Fibroblast of skin of back (primary cell): ENCODE results near the gene RBM24.
"Not testable (repeated sequence)": the region's sequence is repeated elsewhere in the genome, so short reads cannot be mapped to it uniquely, and the experiment has no call there.

Experiments used
- DNase-seq: peaks from one replicate; pipeline ENCODE4 v3.0.0-alpha.2; 2013

Gene RBM24

DNA sequence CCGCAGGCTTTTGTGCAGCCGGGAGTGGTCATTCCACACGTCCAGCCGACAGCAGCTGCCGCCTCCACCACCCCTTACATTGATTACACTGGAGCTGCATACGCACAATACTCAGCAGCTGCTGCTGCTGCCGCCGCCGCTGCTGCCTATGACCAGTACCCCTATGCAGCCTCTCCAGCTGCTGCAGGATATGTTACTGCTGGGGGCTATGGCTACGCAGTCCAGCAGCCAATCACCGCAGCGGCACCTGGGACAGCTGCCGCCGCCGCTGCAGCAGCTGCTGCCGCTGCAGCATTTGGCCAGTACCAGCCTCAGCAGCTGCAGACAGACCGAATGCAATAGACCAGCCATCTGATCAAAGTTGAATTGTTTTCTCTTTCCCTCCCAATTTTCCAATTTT lies 10.6 kb downstream of the RBM24 start:
- no peak for DNase-seq

DNA sequence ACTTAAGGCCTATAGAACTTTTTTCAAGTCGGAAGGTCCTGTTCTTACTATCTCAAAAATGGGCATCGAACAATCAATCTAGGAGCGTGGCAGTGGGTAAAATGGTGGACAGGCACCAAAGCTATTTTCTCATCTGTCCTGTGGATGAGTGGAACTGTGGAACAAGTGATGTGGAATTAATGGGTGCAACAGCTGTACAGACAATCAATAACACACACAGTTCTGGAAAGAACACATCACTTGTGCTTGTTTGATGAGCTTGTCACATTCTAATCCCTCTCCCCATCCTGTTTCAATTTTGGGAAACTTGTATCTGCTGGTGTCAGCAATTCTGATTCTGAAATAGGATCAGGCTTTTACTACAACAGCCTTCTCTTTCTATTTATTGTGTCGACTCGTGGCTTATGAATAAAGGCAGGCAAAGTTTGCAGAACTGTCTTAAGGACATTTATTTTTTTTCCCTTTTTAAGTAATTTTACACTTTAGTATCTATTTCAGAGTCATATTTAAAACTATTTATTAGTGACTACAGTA lies 11.5 kb downstream of the RBM24 start:
- DNase-seq: no peak

DNA sequence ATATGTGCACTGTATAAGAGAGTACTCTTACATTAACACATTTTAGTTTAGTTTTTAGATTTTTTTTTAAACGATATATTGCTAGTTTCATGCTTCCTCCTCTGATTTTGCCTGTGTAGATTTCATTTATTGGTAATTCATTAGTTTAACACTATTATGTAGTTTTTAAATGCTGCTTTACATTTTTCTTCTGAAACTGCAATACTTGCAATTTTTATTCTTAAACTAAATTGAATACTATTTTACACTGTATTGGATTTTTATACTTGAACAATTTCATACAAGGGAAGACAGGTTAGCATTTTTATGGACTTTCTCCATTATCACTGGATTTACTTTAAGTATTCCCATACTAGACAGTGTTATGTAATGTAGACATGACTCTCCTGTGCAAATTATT lies 12.2 kb downstream of the RBM24 start:
- no peak for DNase-seq

DNA sequence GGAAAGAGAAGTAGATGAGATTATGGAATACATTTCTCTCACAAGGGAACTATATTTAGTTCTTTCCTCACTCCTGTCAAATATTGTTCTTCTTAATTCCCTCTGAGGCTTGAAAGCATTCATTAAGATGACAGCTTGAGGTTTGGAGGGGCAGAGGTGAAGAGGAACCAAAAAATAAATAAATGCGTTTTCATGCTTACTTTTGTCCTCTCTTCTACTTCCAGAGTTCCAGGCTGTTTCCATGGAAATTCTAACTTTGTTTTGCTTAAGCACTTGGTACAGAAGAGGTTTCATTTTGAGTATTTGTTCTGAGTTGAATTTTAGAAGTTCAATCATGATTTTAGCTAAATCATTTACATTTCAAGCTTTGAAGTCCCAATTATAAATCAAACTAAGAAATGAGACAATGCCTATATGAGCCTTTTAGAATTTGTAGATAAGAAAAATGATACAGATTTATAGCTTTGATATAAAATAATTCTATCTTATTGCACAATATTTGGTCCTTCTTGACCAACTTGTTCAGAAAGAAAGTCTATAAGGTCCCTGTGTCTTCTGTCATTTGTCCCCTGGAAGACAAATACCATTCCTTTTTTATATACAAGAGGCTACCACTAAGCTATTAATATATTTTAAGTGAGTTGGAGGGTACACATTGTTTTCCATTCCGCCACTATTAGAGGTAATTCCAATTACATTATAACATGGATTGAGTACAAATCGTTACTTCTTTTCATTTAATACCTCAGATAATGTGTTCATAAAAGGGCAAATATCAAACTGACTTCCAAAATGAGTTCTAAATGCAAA lies 16.3 kb downstream of the RBM24 start:
- no peak for DNase-seq

DNA sequence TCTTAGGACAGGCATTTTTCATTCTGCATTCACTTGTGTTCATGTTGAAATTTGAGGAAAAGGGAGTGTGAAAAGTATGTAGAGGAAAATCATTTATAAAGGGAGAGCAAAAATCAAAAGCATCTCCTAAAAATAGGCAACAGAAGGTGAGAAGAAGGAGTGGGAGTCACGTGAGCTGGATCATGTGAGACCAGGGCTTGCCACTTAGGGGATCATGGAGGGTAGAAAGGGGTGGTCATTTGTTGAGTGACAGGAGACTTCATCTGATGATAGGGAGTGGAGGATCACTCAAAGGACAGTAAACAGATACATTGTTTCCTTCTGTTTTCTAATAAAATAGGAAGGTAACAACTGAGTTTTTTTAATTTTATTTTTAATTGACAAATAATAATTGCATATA lies 17.1 kb downstream of the RBM24 start:
- DNase-seq: no peak

DNA sequence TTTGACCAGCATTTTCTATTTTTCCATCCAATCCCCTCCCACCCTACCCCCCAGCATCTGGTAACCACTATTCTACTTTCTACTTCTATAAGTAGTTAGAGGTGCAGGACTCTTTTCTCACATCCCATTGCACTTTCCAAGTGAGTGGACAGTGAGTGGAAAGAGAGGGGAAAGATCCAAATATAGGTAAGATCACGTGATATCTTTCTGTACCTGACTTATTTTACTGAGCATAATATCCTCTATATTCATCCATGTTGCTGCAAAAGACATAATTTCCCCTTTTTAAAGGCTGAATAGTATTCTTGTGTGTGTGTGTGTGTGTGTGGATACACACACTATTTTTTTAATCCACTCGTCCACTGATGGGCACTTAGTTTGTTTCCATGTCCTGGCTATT lies 18.1 kb downstream of the RBM24 start:
- no peak for DNase-seq

DNA sequence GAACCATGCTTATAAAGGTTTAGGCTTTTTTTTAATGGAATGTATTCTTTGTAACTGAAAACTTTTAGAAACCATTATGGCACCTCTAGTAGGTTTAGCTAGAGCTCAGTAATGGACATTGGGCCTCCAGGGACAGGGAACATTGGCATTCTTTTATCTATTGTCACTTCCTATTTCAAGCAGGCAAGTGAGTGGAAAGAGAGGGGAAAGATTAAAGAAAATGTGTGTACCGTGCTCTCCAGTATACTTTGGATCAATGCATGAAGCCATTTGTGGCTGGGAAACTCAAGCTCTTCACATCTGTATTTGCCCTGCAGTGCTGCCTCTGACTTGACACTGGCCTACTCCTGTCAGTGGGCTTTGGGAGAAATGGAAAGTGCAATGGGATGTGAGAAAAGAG lies 18.6 kb downstream of the RBM24 start:
- peak; percentile 49 for DNase-seq

DNA sequence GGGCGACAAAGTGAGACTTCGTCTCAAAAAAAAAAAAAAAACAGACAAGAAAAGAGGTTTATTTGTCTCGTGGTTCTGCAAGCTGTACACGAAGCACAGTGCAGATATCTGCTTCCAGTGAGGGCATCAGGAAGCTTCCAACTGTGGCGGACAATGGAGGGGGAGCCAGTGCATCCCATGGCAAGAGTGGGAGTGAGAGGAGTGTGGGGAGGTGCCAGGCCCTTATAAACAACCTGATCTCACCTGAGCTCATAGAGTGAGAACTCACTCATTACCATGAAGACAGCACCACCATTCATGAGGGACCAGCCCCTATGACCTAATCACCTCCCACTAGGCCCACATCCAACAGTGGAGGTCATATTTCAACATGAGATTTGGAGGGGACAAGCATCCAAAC lies 19.5 kb downstream of the RBM24 start:
- no peak for DNase-seq

DNA sequence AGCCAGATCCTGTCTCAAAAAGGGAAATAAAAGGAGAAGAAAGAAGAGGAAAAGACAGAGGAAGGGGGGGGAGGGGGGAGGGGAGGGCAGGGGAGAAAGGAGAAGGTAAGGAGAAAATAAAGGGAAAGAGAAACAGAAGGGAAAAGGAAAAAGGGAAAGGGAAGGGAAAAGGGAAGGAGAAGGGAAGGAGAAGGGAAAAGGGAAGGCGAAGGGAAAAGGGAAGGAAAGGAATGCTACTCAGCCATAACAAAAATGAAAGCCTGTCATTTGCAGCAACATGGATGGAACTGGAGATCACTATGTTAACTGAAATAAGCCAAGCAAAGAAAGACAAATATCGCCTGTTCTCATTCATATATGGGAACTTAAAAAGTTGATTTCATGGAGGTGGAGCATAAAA lies 22.3 kb downstream of the RBM24 start:
- no peak for DNase-seq

DNA sequence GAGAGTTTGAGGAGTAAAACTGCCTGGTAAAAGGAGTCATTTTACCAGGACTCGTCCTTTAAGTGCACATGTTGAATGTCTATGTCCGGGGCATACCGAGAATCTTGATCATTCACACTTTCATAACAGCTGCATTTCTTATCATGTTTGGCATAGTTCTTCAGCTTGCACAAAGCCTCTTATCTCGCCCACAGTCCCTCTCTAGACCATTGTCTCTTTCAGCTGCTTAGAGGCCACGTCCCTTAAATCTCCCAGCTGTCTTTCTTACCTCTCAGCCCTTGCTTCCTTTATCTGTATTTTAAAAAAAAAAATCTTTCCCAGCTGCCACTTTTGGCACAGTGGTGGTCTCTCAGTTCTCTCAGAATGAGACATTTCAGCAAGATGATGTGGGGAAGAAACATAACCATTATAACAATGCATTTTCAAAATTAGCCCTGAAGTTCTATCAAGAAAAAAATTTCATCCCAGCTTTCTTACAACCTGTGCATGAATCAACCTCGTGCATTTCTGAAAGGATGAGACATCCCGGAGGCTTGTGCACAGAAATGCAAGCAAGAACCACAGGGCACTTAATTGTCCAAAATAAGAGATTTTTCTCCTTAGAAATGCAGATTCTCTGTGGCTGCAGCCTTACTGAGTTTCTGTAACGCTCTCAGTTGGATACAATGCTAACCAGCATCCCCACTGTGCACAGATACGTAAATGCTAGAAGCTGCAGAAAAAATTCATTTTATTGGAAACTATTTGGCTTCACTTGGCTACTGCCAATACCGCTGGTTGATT lies 24.2 kb downstream of the RBM24 start:
- DNase-seq: peak; percentile 47

DNA sequence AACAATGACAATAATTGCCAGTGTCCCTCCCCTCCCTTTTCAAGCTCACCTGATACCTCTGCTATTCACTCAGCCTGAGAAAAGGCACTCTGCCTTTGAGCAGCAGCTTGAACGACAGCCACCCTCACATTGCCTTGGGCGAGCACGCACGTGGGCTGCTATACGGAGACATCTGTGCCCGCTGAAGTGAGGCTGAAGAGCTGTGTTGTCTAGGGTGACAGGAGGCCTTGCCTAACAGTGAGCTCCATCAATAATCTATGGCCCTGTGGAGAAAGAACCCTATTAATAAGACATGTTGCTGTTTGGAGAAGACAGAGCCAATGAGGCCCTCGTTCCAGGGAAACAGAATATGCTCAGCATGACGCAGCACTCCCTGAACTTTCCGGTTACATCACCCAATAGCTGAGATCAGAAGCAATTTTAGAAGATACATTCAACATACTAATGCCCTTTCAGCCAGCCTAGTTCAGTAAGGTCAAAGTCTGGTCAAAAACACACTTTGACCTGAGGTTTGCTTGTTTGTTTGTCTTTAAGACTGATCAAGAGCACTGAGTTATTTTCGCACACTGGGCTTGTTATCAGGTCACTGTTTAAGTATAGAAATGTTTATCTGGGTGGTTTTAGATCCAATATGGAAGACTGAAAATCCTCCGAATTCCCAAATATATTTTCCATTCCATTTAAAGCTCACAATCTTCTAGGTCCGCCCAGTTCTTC lies 30.6 kb downstream of the RBM24 start:
- DNase-seq: peak; percentile 64

DNA sequence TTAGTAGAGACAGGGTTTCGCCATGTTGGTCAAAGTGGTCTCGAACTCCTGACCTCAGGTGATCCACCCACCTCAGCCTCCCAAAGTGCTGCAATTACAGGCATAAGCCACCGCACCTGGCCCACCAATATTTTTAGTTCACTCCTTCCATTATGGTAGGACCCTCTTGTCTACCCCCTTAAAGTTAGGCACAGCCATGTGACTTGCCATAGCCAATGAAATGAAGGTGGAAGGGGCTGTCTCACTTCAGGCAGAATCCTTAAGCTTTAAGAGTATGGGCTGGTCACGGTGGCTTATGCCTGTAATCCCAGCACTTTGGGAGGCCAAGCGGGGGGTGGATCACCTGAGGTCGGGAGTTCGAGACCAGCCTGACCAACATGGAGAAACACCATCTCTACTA lies 32.1 kb downstream of the RBM24 start:
- DNase-seq: not testable (repeated sequence)

DNA sequence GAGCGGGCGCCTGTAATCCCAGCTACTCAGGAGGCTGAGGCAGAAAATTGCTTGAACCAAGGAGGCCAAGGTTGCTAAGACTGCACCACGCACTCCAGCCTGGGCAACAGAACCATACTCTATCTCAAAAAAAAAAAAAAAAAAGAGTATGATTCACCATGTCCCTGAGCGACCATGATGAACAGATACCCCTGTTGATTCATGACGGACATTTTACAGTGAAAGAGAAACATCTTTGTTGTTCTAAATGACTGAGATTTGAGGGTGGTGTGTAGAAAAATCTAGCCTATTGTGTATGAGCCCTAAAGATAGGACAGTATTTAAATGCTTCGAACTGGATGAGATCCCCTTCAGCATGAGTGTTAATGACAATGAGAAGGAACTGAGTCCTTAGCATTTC lies 32.8 kb downstream of the RBM24 start:
- DNase-seq: no peak

DNA sequence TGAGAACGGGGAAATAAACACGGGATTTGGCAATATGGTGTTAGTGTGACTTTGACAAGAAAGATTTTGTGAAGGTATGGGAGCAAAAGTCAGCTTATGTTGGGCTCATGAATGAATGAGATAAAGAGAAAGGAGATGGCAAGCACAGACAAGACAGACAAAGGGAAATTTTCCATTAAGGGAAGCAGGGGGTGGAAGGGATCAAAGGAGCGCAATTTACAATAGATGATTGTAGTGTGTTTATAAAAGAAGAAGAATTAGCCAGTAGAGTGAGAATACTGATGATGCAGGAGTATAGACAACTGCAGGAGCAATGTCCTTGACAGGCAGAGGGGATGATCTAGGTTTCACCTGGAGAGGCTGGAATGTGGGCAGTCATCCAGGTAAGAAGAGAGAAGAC lies 34.1 kb downstream of the RBM24 start:
- DNase-seq: no peak

DNA sequence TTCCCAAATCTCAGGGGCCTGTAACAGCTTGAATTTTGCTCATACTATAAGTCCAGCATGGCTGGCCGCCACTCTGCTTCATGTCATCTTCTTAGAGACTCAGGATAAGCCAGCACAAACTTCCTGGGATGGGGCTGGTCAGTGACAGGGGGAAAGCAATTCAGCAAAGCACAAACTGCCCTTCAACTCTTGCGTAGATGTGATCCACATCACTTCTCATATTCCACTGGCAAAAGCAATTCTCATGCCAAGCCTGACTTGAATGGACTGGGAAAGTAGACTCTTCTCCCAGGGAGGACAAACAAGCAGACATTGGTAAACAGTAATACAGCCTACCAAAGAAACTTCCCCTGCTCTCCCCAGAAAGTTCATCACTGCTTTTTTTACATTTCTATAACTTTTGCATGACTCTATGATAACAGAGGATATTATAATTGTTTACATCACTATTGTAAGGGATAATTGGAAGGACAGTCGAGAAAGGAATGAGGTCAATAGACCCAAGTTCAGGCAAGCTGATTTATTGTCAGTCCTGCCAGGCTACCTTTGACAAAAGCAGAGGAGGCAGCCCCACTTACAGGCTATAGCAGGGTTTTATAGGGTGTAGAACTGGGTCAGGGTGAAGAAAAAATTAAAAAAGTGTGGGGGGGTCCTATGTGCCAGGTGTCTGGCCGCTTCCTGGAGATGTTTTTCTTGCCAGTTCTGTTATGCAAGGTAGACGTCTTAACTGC lies 37.4 kb downstream of the RBM24 start:
- DNase-seq: no peak

DNA sequence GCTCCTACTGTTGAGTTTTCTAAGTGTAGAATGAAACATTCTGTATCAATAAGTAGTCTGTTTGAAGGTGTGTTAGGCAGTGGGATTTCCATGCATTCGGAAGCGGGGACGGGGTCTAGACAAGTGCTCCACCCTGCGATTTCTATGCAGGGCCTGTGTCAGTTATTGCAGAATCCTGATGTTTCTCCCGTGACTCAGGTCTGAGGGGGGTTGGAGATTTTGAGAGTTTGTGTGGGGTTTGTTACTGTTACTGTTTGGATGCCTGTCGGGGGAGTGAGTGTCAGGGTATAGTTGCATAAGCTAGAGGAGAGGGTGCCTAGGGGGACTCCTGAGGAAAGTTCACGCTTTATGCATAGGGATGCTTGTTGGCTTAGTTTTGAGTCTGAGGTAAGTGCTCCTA lies 39.1 kb downstream of the RBM24 start:
- DNase-seq: not testable (repeated sequence)

DNA sequence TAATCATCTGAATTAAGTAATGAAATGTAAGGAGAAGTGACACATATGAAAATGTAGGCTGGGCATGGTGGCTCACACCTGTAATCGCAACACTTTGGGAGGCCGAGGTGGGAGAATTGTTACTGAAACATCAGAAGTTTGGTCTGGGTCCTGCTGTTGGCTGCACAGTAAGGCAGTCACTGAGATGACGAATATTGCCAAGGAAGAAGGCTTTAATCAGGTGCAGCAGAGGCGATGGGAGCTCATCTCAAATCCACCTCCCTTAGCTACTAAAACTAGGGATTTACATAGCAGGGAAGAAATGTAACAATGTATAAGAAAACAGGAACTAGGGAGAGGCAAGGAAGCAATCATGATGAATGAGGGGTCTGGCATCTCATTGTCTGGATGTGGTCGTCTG lies 50.1 kb downstream of the RBM24 start:
- no peak for DNase-seq

DNA sequence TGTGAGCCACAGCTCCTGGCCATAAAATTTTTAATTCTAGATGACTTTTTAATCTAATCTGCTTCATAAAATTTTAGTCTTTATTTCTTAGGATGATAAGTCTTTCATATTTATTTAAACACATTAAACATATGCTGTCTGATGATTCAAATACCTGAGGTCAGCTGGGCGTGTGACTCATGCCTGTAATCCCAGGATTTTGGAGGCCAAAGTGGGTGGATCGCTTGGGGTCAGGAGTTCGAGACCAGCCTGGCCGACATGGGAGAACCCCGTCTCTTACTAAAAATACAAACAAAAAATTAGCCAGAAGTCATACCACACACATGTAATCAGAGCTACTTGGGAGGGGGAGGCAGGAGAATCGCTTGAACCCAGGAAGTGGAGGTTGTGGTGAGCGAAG lies 53.1 kb downstream of the RBM24 start:
- DNase-seq: peak; percentile 71

DNA sequence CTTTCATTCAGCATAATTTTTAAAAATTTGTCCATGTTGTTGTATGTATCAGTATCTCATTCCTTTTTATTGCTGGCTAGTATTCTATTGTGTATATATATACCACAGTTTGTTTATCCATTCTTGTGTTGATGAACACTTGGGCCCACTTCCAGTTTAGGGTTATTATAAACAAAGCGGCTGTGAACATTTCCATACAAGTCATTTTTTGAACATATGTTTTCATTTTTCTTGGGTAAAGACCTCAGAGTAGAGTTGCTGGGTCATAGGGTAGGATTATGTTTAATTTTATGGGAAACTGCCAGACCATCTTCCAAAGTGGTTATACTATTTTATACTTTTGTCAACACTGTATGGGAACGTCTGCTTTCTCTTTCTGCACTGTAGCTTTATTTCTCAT lies 55.3 kb downstream of the RBM24 start:
- DNase-seq: peak; percentile 46

DNA sequence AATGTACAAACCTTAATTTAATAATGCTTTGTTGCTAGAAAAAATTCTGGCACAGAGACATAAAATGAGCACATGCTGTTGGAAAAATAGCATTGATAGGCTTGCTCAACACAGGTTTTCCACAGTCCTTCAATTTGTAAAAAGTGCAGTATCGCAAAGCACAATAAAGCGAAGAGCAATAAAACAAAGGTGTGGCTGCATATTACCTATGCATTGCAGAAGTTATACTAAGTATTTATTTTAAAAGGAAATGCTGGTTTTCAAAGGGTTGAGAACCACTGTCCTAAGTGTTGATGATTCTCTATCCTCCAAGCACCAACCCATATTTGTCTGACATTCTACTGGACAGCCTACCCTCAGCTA lies 58.1 kb downstream of the RBM24 start:
- no peak for DNase-seq

DNA sequence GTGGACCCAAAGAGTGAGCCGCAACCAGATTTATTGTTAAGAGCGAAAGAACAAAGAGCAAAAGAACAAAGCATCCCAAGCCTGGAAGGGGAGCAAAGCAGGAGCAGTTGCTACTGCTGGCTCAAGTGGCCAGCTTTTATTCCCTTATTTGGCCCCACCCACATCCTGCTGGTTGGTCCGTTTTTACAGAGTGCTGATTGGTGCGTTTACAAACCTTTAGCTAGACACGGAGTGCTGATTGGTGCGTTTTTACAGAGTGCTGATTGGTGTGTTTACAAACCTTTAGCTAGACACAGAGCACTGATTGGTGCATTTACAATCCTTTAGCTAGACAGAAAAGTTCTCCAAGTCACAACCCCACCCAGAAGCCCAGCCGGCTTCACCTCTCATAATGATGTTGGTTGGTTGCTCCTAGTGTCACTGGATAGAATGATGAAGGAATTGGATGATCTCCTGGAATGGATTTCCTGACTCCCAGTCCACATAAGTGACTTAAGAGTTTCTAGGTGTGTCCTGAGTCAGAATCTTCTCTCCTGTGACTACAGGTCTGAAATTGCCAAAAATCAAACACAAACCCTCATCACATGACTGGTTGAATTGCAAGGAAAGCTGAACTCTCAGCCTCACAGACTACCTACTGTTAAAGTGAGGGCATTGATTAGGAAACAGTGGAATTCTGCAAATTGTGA lies 60.1 kb downstream of the RBM24 start:
- no peak for DNase-seq

DNA sequence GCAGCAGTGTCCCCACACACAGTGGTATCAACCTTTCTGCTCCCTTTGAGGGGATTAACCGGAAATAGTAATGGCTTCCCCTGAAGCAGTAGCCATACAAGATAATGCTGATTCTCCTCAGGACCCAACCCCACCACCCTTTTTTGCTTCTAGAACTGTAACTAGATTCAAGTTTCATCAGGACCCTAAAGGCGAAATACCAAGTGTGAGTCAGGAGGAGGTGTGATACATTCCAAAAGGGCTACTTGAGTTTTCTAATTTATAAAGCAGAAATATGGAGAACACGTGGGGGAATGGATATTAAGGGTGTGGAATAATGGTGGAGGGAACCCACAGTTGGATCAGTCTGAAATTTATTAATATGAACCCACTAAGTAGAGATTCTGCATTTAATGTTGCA lies 60.7 kb downstream of the RBM24 start:
- DNase-seq: no peak
